ENCODE data around the gene HOXA9. TPM values are rescaled to one million over a fixed set of nuclear protein-coding genes. Genes with fewer than 3 reads are reported as not detected.

Gene HOXA9
- total RNA-seq, 1 donor from 2014 or later = 10.4 TPM

DNA sequence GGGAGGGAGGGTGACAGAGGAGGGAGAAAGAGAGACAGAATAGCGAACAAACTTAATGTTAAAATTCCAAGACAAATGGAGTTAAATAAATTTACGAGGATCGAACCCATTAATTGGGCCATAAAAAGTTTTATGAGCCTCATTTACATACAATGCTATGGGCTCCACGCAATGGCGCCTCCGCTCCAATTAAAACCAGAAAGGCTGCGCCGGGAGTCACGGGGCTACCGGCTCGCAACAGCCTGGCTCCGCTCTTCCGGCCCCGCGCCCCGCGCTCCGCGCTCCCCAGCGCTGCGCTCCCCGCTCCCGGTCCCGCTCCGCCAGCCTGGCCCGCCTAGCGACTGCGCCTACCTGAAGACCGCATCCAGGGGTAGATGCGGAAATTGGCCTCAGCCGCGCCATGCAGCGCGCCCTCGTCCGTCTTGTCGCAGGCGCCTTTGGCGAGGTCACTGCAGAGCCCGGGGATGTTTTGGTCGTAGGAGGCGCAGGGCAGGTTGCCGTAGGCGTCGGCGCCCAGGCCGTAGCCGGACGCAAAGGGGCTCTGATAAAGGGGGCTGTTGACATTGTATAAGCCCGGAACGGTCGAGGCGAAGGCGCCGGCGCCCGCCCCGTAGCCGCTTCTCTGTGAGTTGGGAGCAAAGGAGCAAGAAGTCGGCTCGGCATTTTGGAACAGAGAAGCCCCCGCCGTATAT, 9.4 kb downstream of the HOXA9 start:
- peak; percentile 87 for DNase-seq (ENCODE audit: low spot score)

DNA sequence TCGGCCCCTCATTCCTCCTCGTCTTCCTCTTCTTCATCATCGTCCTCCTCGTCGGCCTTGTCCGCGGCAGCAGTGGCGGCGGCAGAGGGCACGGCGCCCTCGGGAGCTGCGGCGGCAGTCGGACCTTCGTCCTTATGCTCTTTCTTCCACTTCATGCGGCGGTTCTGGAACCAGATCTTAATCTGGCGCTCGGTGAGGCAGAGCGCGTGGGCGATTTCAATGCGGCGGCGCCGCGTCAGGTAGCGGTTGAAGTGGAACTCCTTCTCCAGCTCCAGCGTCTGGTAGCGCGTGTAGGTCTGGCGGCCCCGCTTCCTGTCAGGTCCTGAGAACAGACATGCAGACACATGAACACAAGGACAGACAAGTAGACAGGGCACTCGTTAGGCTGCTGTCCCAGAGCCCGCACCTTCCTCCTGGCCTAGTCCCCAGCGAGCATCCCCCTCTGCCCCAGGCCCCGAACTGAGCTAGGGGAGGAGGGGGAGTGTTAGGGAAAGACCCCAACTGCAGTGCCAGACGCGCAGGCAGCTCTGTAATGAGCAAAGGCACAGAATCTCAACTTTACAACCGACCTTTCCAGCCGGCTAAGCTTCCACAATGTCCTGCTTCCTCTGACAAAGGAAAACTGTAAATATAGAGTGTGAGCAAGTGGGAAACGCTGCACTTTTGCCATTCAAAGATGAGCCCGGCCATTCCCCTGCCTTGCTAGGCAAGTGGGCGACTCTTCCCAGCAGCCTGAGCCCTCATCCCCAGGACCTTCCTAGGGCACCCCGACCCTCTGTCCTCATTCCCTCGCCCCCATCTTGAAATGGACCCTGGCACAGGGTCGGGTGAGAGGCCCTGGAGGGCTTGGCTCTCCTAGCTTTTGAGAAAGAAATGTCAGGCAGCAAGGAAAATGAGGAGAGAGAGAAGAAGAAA, 10.2 kb downstream of the HOXA9 start:
- peak; percentile 88 for DNase-seq (ENCODE audit: low spot score)

DNA sequence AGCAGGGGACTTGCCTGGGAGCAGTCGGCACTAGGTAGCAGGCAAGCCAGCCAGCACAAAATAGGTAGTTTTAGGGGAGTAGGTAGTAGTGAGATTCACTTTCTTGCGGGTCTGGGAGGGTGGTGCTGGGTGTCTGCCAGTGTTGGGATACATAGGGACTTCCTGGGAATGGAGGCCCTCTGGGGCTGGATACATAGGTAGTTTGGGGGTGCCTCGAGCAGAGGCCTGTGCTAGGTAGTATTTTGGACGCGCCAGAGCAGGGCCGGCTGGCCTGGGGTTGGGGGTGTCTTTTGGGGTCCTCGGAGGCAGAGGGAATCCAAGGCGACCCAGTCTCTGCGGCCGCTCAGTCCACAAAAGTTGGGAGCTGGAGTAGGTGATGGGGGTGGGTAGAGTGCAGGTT, 11.0 kb downstream of the HOXA9 start:
- no peak for DNase-seq (ENCODE audit: low spot score)

DNA sequence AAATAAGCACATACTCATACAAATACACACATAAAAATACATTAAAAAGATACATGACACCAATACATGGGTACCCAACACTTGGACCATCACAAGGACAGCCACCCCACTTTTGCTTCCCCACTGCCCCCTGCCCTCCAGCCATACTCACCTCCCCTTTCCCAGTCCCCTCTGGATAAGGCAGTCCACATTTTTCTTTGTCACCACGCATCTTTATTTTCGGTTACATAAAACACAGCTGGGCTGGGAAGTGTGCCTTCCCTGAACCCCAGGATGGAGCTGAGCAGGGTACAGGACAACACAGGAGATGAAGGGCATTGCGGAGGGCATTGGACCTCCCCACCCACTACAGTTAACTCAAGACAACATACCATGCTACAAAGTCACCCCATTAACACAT, 11.8 kb downstream of the HOXA9 start:
- no peak for DNase-seq (ENCODE audit: low spot score)

DNA sequence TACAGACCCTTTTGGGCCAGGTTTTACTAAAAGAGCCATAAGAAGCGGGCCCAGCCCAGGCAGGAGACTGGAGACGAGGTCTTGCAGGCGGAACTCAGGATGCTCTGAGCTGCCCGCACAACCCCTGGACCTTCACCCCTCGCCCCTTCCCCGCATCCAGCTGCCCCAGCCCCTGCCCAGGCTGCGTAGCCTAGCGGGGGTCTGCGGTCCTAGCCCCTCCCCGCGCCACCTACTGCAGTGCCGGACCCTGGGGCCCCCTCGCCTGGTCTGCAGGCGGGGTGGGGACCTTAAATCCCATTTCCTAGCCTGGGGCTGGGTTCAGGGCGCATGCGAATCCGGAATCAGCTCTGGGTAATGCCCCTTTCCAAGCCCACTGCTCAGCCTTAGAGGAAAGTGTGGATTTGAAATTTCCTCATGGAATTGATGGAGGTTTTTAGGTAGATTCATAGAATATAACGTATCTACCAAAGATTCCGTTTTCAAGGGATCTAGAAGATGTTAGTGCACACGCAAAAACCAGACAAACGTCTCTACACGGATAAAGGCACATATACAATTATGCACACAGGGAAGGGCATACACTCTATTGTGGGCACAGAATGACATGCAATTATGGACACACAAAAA, 12.4 kb downstream of the HOXA9 start:
- DNase-seq (ENCODE audit: low spot score) = no peak

DNA sequence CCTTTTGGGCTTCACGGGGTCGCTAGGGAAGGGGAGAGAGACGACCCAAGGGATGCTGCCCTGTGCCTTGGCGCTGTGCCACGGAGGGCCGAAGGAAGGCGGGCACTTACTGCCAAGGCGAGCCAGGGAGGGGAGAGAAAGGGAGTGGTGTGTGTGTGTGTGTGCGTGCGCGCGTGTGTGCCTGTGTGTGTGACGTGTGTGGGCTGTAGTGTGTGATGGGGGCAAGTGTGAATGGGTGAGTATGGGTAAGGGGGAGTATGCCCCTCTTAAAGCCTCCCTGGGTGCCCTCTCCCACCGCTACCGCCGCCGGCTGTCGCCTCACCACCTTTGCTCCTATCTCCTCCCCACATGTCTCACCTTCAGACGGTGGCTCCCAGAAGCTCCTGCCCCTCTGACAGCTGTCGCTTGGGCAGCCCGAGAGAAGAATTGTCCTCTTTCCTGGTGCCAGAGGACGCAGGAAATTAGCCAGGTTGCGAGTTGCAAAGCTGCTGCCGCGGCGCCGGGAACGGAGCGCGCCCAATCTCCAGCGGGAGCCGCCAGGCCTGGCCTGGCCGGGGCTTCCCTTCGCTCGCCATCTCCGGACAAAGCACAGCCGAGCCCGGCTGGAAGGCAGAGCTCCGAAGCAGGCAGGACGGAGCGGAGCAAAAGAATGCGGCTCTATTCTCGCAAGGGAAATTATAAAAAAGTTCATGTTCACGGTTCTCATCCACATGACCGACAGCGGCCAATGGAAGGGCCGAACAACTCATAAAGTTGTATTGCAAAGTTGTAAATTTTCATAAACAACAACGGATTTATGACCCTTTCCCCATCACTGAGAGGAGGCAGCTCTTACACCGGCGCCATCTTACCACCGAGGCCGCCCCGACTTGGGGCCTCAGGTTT, 13.2 kb downstream of the HOXA9 start, which contains the start of gene HOXA3:
Gene HOXA3 (minus strand): TSS at position 653 of the 885 bp plus-strand sequence. CDS start 41,943 bp downstream, outside the sequence.
- DNase-seq (ENCODE audit: low spot score) = peak; percentile 88

DNA sequence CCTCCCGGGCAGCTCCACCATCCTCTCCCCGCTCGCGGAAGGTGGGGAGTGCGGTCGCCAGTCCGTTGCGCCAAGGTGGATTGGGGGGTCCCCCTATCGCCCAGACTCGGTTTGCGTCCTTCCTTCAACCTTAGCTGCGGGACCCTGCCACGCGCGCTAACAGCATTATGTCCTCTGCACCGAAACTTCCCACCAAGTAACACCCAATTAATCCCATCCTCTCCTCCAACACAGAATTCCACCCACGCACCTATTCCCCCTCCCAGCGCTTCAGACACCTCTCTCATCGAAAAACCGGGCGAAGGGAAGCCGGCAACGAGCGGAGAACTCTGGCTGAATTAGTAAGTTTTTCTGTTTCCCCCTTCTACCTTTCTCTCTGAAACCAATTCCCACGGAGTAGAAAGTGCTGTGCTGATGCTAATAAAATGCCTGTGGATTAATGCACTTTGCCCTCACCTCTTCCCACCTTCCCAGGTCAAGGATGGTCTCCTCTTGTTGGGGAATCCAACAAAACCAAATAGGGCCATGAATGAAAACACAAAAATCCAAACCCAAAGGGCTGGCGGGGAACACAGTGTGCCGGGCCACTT, 13.9 kb downstream of the HOXA9 start:
- DNase-seq (ENCODE audit: low spot score) = no peak

DNA sequence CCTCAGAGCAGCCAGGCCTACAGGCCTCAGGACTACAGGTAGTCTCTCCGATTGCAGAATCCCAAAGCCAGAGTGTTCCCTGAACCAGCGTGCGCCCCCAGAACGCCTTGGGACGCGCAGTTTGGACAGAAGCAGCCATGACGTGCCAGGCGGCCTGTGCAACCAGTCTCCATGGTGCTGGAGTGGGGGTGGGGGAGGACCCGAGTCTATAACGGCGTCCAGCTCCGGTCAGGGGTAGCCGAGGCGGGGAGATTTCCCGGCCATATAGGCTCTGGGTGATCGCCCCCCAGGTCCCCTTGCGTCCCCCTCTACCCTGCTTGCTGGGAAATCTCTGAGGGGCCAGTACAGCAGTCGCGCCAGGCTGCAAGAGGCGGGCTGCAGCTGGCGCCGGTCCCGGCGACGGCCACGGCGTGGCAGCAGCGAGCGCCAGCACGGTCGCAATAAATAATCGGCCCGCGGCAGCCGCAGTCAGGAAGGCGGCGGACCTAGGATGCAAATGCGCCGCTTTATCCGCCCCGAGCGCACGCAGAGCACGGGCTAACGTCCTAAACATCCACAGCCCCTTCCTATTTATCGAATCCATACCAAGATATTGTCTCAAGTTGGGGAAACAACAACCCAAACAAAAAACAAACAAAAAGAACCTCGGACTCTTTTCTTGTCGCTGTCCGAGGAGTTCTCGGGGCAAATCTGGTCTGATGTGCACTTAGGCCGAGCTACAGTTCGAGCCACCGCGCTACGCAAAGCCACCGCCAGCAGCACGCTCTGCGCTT, 14.6 kb downstream of the HOXA9 start:
- DNase-seq (ENCODE audit: low spot score) = peak; percentile 93

DNA sequence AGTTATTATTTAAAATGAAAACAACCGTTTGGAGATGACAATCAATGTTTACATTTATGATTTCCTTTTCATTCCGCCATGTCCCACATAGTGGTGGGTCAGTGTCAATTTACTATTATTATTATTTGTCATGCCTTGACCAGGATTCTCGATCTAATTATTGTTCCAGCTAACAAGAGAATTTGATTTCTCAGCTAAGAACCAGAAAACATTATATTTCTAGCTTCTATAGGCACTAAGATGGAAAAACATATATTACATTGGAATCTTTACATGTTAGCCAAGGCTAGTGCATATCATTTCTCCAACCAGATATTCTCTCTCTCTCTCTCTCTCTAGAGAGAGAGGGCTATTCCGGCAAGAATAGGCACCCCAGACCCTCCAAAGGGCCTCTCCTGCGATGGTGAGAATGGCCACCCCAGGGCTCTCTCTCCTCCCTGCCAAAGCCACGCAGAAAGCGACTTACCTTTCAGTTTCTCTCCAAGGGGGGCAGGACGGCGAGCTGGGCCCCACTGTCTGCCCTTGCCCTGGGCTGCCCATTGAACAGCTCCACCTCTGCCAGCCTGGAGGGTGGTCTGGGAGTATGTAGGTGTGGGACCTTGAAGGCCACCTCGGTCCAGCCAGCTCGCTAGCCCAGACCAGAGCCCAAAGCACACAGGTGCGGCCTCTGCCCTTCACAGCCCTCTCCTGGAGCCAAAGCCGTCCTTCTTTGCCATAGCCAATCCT, 15.3 kb downstream of the HOXA9 start:
- no peak for DNase-seq (ENCODE audit: low spot score)

DNA sequence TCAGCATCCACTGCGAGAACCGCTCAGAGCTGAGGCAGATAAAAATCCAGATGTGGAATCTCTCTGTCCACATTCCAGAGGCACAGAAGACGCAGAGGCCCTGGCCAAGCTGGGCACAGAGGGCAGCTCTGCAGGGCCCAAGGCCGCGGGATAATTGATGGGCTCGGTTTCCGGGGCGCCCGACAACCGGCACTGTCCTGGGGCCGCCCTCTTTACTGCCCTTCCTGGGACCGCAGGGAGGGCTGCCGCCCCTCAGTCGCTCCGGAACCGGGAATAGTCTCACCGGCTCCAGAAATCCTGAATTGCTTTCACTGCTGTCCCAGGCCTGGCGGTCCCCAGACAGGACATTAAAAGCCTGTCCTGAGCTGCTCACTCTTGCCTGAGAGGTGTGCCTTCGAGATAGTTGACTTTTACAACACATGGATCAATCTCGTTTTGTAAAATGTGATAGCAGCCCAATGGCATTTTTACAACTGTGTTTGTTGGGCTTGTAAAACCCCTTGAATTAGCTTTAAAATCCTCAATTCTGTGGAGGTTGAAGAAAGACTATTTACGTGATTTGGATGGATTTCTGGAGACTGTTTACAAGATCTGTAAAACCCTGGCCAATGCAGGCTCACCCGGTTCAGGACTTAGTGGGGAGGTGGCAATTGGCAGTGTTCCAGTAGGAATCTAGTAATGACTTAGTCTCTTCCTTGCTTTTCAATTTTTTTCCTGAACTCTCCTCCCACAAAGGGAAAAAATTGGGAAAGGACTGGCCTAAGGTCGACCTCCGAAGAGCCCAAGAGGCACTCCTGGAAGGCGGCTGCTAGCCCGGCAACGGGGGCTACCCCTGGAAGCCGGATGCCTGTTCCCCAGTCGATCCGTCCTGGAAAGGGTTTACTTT, 16.3 kb downstream of the HOXA9 start:
- no peak for DNase-seq (ENCODE audit: low spot score)

DNA sequence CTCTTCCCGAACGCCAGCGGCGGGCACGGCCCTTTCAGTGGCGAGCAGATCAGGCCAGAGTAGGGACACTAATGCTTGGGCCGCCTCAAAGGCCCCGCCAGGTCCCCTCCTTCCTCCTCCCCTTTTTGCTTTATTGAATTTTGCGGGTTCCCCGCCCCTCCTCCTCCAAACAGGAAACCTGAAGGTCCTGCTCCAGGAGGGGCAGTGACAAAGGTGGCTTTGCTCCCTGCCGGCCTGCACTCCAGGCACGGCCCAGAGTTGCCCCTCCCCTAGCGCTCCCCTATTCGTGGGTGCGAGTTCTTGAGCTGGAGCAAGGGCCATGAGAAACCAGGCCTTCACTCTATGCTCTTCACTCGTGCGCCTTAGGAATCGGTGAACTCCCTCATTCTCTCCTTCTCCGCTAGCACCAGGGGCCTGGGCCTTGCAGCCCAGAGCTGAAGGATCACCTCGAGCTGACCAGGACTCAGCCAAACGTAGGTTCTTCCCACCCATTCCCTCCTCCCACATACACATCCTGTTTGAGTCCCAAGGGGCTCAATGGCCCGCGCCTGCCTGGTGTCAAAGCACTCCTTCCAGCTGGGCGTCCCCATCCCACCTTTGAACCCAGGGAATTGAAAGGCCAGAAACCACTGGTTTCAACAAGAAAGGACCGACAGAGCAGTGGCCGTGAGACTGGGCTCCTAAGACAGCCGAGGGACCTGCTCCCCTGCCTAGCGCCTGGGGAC, 17.1 kb downstream of the HOXA9 start:
- no peak for DNase-seq (ENCODE audit: low spot score)

DNA sequence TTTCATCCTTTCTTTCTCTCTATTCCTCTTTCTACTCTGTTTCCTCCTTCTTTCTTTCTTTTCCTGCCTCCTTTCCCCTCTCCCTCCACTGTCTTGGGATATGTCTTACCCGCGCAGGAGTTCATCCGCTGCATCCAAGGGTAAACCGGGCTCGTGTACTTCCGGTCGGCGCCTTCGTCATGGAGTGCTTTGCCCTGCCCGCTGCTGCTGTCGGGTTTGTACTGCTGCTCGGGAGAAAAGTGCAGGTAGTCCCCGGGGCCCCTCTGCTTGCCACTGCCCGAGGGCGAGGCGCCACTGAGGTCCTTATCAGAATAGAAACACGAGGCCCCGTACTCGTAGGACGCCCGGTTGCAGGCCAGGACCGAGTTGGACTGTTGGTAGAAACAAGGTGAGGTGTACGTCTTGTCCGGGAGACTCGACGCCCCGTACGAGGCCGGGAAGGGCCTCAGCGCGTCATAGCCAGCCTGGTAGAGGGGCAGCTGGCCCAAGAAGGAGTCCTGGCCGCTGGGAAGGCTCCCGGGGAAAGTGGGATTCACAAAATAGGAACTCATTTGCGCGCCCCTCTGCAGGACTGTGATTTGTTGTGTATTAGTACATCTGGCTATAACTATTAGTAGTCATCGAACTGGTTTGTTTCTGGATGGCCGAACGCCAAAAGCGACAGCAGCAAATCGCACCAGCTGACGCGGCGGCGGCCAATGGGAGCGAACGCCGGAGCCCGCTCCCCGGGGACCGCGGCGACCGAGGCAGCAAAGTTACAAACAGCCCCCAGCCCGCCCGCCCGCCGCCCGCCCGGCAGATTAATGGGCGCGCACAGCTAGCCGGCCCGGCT, 17.9 kb downstream of the HOXA9 start, which contains the start of gene HOXA6:
Gene HOXA6 (minus strand): TSS at position 576 of the 832 bp plus-strand sequence. CDS start 25 bp downstream, at position 551.
- DNase-seq (ENCODE audit: low spot score) = peak; percentile 92

DNA sequence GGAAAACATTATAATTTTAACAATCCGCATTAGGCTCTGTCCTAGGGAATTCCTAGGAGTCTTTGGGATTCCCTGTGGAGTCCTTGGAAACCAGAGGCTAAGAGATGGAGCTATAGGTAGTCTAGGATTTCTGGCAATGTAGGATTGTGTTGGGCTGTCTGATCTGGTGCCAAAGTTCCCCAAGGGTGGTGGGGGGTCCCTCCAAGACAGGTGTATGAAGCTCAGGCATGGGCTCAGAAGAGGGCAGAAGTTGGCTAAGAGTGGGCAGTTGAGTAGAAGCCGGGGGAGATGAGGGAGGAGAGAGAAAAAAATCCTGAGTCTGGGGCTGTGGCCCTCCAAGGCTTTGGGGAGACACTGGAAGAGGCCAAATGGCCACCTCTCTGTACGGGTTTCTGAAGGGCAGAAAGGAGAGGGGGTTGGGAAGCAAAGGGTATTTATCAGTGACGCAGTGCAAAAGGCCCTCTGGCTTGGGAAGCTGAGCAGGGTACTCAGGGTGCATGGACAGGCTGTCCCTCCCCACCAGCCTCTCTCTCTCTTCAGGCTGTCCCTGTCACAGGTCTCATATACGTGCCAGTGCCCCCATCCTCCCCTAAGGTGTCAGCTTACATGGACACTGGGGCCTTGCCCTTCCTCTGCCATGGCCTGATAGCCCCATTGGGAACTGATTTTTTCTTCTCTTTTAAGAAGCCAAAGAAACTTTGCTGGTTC, 18.7 kb downstream of the HOXA9 start:
- no peak for DNase-seq (ENCODE audit: low spot score)

DNA sequence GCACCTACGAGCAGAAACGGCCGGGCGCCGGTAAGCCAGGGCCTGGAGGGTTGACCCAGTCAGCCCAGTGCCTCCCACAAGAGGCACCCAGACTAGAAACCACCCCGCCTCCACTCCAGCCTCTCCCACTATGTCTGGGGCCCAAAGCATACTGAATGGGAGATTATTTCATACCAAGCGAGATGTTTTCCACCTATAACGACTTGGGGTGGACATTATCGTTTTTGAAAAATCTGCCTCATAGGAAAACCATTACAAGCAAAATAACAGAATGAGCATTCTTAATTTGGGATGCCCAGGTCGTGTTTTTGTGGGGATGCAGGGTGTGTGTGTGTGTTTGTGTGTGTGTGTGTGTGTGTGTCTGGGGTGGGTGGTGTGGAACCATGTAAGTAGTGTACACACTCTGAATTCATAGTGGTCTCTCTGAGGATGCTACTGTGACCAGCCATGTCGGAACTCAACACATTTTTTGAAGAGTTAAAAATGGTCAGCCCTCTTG, 19.4 kb downstream of the HOXA9 start:
- DNase-seq (ENCODE audit: low spot score) = no peak

DNA sequence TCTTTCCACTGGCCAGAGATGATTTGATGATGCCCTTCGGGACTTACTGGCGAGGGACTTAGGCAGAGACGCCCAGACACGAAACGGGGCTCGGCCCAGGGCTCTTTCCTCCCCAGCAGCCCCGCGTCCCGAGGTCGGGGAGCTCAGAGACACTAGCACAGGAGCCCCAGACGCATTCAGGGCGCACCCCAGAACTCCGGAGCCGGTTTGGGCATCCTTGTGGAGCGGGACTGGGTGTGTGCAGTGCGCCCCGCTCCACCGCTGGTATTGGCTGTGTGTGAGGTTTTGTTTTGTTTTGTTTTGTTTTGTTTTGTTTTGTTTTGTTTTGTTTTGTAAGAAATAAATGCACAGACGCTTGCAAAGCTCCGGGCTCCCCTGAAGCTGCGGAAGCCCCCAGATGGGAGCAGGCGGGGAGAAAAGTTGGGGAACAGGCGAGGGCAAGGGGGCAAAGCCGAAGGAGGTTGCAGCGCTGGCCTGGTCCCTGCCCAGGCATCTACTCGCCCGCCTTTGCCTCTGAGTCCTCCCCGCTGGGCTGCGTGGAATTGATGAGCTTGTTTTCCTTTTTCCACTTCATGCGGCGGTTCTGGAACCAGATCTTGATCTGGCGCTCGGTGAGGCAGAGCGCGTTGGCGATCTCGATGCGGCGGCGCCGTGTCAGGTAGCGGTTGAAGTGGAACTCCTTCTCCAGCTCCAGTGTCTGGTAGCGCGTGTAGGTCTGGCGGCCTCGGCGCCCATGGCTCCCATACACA, 20.0 kb downstream of the HOXA9 start:
- no peak for DNase-seq (ENCODE audit: low spot score)
